GM04504 (cell line): ENCODE measurements around the gene CELA1.
"Not testable (repeated sequence)": the region's sequence is repeated elsewhere in the genome, so short reads cannot be mapped to it uniquely, and the experiment has no call there.

Experiments
- DNase-seq: peaks from one replicate; pipeline ENCODE4 v3.0.0-alpha.2; 2012; ENCODE audit warnings: low read depth

Gene CELA1

GRCh38 chr12:51342416-51342815 lies 4.1 kb downstream of the CELA1 start:
- DNase-seq: no peak

- peak; percentile 42 for DNase-seq
Observed at GRCh38 chr12:51341251-51342007, 5.0 kb downstream of the CELA1 start.

GRCh38 chr12:51339750-51340149 lies 6.7 kb downstream of the CELA1 start:
- DNase-seq: no peak

- DNase-seq: not testable (repeated sequence)
Observed at GRCh38 chr12:51337336-51337735, 9.1 kb downstream of the CELA1 start.

GRCh38 chr12:51335931-51336330 lies 10.5 kb downstream of the CELA1 start:
- DNase-seq: no peak

- DNase-seq: no peak
Observed at GRCh38 chr12:51334764-51335163, 11.7 kb downstream of the CELA1 start.

GRCh38 chr12:51333536-51333935 lies 12.9 kb downstream of the CELA1 start:
- no peak for DNase-seq

GRCh38 chr12:51330186-51330585 lies 16.3 kb downstream of the CELA1 start:
- no peak for DNase-seq

- DNase-seq: no peak
Observed at GRCh38 chr12:51329742-51330141, 16.7 kb downstream of the CELA1 start.

- DNase-seq: no peak
Observed at GRCh38 chr12:51328587-51328986, 17.9 kb downstream of the CELA1 start.

GRCh38 chr12:51326698-51327439 lies 19.6 kb downstream of the CELA1 start:
- peak; percentile 47 for DNase-seq

- DNase-seq: no peak
Observed at GRCh38 chr12:51324953-51325352, 21.5 kb downstream of the CELA1 start.

- no peak for DNase-seq
Observed at GRCh38 chr12:51323966-51324895, 22.2 kb downstream of the CELA1 start, which contains the start of gene BIN2. Gene BIN2, minus strand, starts transcription at chr12:51324174. Its CDS starts 72 bp downstream, at chr12:51324102.

GRCh38 chr12:51323317-51323960 lies 23.0 kb downstream of the CELA1 start:
- no peak for DNase-seq

GRCh38 chr12:51322452-51322851 lies 24.0 kb downstream of the CELA1 start:
- DNase-seq: no peak

- no peak for DNase-seq
Observed at GRCh38 chr12:51321882-51322281, 24.6 kb downstream of the CELA1 start.

- DNase-seq: peak; percentile 22
Observed at GRCh38 chr12:51320695-51321320, 25.7 kb downstream of the CELA1 start.

- DNase-seq: no peak
Observed at GRCh38 chr12:51320311-51320694, 26.2 kb downstream of the CELA1 start.

- DNase-seq: no peak
Observed at GRCh38 chr12:51318846-51319599, 27.5 kb downstream of the CELA1 start.

- not testable (repeated sequence) for DNase-seq
Observed at GRCh38 chr12:51318057-51318806, 28.2 kb downstream of the CELA1 start.
